GM10248 (cell line): ENCODE results near the gene TMEM270.

Source experiments
- CTCF ChIA-PET: fragments of 300-600 bp; sonication (Branson Sonifier 250); formaldehyde crosslinking; extraction: SDS; loops from one replicate; lab custom pipeline; 2021; ENCODE audit warnings: antibody characterized with exemption; lab: Yijun Ruan, JAX
- POLR2A ChIA-PET: fragments of 350-650 bp; sonication (Branson Sonifier 250); formaldehyde crosslinking; extraction: SDS; loops from one replicate; lab custom pipeline; 2020; ENCODE audit warnings: antibody characterized with exemption; lab: Yijun Ruan, JAX
- DNase-seq: peaks from one replicate; pipeline ENCODE4 v3.0.0; 2012; ENCODE audit errors: extremely low spot score
- TF ChIP-seq, protein P1 (sequence below): IDR thresholded peaks from 2 replicates; pipeline ENCODE4 v1.5.1; 2012; ENCODE audit warnings: mild to moderate bottlenecking, low read depth; ENCODE audit errors: extremely low read depth, missing control alignments, control extremely low read depth

TMEM270 gene

DNA sequence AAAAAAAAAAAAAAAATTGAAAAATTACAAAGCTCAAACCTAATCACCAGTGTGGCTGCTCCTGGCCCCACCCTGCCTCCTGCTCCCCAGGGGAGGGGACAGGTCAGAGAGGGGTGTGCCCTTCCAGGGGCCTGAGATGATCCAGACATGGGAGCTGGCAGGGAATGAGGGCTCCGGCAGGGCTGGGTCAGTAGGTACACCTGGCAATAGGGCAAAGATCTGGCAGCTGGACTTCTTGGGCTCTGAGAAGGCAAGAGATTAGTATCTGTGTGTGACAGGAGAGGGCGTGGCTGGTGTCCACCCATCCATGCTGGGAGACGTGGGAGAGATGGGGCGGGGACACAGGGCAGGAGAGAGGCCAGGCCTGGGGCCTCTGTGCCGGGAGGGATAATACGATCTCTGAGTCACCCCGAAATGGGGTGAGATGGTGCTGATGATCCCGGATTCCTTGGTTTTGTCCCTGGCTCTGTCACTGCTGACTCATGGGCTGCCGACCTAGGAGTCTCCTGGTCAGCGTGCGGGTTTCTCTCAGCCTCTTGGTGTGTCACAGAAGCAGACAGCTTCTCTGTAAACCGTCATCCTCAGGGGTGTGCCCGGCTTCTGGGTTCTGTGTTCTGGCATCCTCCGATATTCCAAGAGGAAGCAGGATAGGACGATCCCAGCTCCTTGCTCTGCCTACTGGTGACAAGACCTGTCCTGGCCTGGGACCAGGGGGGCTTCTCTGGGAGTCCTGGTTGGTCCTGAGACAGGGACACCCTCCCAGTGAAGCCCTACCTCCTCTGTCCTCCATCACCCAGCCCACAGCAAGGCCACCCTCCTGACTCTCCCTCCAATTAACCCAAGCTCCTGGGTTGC is 38.4 kb upstream of the TMEM270 start:
- DNase-seq, result no peak
- POLR2A ChIA-PET, result no interaction called here
- TF ChIP-seq, protein P1, sequence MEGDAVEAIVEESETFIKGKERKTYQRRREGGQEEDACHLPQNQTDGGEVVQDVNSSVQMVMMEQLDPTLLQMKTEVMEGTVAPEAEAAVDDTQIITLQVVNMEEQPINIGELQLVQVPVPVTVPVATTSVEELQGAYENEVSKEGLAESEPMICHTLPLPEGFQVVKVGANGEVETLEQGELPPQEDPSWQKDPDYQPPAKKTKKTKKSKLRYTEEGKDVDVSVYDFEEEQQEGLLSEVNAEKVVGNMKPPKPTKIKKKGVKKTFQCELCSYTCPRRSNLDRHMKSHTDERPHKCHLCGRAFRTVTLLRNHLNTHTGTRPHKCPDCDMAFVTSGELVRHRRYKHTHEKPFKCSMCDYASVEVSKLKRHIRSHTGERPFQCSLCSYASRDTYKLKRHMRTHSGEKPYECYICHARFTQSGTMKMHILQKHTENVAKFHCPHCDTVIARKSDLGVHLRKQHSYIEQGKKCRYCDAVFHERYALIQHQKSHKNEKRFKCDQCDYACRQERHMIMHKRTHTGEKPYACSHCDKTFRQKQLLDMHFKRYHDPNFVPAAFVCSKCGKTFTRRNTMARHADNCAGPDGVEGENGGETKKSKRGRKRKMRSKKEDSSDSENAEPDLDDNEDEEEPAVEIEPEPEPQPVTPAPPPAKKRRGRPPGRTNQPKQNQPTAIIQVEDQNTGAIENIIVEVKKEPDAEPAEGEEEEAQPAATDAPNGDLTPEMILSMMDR, result no peak
- CTCF ChIA-PET, result interaction anchor here (0.9 to 1.5 kb wide), 4 partner anchors 8 to 34 kb away, joined by 3 to 8 read pairs (median 6); no protein-coding TSS in a partner anchor

DNA sequence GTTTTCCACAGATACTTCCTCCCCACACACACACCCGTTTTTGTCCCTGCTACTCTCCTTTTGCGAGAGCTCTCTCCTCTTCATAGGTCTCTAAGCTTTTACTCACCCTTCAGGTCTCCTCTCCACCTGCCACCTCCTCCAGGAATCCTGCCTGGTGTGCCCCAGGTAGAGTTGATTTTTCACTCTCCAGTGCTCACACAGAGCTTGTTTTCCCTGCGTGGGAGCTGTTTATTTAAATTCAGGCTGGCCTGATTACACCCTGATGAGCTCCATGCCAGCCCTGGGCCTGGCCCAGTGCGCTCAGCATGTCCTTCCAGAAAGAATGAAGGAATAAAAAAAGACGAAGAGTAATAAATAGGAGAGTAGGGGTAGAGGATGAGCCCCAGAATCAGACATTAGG is 37.7 kb upstream of the TMEM270 start:
- ChIA-PET POLR2A (no interaction called here), CTCF (interaction anchor here (0.9 to 1.5 kb wide), 4 partner anchors 9 to 33 kb away, joined by 3 to 8 read pairs (median 6); no protein-coding TSS in a partner anchor)
- peak; percentile 2 for DNase-seq
- TF ChIP-seq, protein P1, result no peak

DNA sequence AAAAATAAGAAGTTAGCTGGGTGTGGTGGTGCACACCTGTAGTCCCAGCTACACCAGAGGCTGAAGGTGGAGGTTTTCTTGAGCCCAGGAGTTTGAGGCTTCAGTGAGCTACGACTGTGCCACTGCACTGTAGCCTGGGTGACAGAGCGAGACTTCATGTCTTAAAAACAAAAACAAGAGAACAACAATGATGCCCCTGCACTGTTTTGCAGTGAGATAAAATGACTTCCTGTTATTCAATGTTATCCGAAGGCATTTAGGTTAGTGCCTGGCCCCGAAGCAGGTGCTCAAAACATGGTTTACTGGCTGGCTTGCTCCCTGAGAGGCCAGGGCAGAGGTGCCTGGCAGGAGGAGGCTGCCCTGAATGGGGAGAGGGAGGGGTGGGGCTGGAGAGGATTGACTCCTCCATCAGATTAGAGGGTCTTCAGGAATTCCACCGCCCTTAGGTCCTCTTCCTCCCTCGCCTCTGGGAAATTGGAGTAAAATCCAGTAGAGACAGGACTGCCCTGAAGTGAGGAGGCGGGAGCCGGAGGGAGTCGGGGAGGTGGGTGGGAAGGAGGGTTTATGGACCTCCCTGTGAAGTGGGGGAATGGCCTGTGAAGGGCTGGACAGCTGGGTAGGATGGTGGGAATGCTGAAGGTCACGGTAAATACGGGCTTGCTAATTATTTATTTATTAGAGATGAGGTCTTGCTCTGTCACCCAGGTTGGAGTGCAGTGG is 36.9 kb upstream of the TMEM270 start:
- DNase-seq, result peak; percentile 3
- ChIA-PET CTCF (interaction anchor here (1.2 to 1.5 kb wide), 3 partner anchors 9 to 12 kb away, joined by 3 to 8 read pairs (median 6); no protein-coding TSS in a partner anchor), POLR2A (no interaction called here)
- TF ChIP-seq, protein P1, result no peak

DNA sequence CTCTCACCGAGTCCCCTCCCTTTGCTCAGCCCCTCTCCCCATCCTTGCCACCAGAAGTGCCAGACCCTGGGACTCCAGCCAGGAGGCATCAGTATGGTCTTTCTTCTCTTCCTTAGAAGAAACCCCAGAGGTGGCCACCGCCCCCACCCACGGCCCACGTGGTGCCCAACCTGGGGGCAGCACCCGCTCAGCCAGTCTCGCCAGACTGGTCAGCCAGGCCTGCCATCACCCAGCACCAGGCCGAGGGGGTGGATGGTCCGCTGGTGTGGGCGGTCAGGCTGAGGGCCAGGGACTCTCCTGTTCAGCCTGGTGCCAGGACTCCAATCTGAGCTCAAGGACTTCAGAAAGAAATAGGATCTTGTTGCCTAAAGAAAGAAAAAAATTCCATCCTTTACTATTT is 36.0 kb upstream of the TMEM270 start:
- TF ChIP-seq, protein P1, result no peak
- POLR2A ChIA-PET, result no interaction called here
- DNase-seq, result peak; percentile 4
- CTCF ChIA-PET, result interaction anchor here (1.2 to 3.1 kb wide), 2 partner anchors 13 to 30 kb away, joined by 3 to 17 read pairs; no protein-coding TSS in a partner anchor

DNA sequence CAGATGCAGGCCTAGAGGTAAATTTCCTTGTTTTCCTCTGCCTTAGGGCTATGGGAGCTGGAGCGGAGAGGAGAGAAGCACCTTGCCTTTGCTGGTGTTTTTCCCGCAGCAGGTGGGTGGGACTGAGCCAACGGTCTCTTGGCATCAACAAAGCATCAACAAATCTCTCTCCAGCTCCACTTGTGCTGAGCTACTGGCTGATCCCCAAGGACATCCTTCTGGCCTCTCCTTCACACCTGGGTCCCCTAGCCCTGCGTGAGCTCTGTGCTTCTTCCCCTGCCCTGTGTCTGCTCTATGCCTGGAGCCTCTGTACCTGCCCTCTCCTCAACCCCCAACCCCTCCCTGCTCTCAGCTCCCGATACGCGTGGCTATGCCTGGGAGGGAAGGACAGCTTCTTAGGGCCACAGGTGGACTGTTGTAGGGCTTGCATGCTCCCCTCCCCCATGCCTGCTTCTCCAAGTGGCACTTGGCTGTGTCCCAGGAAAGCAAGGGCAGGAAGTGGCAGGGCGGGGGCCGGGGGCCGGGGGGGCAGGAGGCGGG is 33.3 kb upstream of the TMEM270 start:
- TF ChIP-seq, protein P1, result no peak
- CTCF ChIA-PET, result interaction anchor here (1.5 to 3.1 kb wide), 4 partner anchors 11 to 199 kb away, joined by 4 to 17 read pairs (median 10); partner anchors contain the start of gene METTL27
- POLR2A ChIA-PET, result no interaction called here
- DNase-seq, result no peak

DNA sequence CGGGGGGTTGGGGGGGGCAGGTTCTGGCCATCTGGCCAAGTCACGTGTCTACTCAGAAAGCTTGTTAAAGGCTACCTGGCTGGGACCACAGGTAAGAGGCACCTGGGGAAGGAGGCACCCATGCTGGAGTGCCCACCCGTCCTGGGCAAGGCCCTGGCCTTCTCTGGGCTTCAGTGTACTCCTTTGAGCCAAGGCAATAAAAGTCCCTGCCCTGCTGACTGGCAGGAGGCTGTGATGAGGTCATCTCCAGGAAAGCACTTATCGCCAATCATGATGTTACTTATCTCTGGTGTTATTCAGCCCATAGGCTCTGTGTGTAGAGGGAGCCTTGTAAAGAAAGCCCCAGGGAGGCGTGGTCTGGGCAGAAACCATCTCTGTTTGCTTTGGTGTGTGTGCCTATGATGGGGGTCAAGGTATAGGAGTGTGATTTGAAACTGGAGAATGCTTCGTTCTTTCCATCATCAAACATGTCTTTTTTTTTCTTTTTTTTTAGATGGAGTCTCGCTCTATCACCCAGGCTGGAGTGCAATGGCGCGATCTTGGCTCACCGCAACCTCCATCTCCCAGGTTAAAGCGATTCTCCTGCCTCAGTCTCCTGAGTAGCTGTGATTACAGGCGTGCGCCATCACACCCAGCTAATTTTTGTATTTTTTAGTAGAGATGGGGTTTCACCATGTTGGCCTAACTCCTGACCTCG is 32.7 kb upstream of the TMEM270 start:
- TF ChIP-seq, protein P1, result no peak
- no peak for DNase-seq
- CTCF ChIA-PET, result interaction anchor here (1.5 to 3.1 kb wide), 4 partner anchors 12 to 198 kb away, joined by 4 to 17 read pairs (median 10); partner anchors contain the start of gene METTL27
- POLR2A ChIA-PET, result no interaction called here
